Ovary (tissue), 3 donors: ENCODE data around the gene GPBP1.

Experiments
- CTCF ChIP-seq, 3 donors: fragments of 450-650 bp in 2 of 3; fragments of 200-600 bp in 1 of 3; IDR thresholded peaks; one replicate each; pipeline versions ENCODE4 v1.5.1 to v1.8.0; 2016 to 2022; ENCODE audit warnings: antibody characterized with exemption in 3 of 3, mild to moderate bottlenecking in 1 of 3
- POLR2A ChIP-seq: fragments of 450-650 bp; IDR thresholded peaks from one replicate; pipeline ENCODE4 v1.6.1; 2017; ENCODE audit warnings: antibody characterized with exemption, mild to moderate bottlenecking, moderate library complexity
- donor health status: DM: no; HTN: no; CAD: no.

- TF ChIP-seq CTCF (IDR thresholded peaks at IDR 0.05) = no peak
- no peak for TF ChIP-seq POLR2A
Measured at GRCh38 chr5:57216714-57217113, 42.9 kb downstream of the GPBP1 start.
